GM15510 (cell line): ENCODE results near the gene POLL.

Experiments
- POLR2A ChIP-seq: IDR thresholded peaks from 3 replicates; pipeline ENCODE4 v1.6.1; 2011; ENCODE audit warnings: borderline replicate concordance; ENCODE audit not compliant: insufficient read length; ENCODE audit errors: extremely low read depth

POLL gene

GRCh38 chr10:101587725-101588653 is at the start of gene POLL, which contains the start of gene DPCD:
TSS of gene POLL (minus strand) at chr10:101588257. CDS start at chr10:101587360, 897 bp downstream.
TSS of gene DPCD (plus strand) at chr10:101588321. CDS start at chr10:101588337, 16 bp downstream.
- peak; percentile 66 for TF ChIP-seq POLR2A

- TF ChIP-seq POLR2A, result no peak
These were observed 43.9 kb upstream of the POLL start for GRCh38 chr10:101631821-101632475.

- no peak for TF ChIP-seq POLR2A
These were observed 42.5 kb upstream of the POLL start for GRCh38 chr10:101630633-101630920.

GRCh38 chr10:101629837-101630632 is 42.0 kb upstream of the POLL start:
- TF ChIP-seq POLR2A, result no peak

GRCh38 chr10:101625821-101626412 is 37.9 kb upstream of the POLL start:
- TF ChIP-seq POLR2A, result no peak

- no peak for TF ChIP-seq POLR2A
These were observed 36.6 kb upstream of the POLL start for GRCh38 chr10:101624526-101625102.

- TF ChIP-seq POLR2A, result no peak
These were observed 35.5 kb upstream of the POLL start for GRCh38 chr10:101623528-101623927.

- TF ChIP-seq POLR2A, result no peak
These were observed 31.9 kb upstream of the POLL start for GRCh38 chr10:101619983-101620382.

- no peak for TF ChIP-seq POLR2A
These were observed 30.8 kb upstream of the POLL start for GRCh38 chr10:101618871-101619270.

- no peak for TF ChIP-seq POLR2A
These were observed 29.9 kb upstream of the POLL start for GRCh38 chr10:101617824-101618568.

- no peak for TF ChIP-seq POLR2A
These were observed 29.2 kb upstream of the POLL start for GRCh38 chr10:101617102-101617823.

GRCh38 chr10:101616415-101617101 is 28.5 kb upstream of the POLL start:
- no peak for TF ChIP-seq POLR2A

GRCh38 chr10:101615525-101616116 is 27.6 kb upstream of the POLL start:
- no peak for TF ChIP-seq POLR2A
